Right lobe of liver (tissue), 6 donors: ENCODE measurements around the gene ZCCHC8. TPM values are rescaled to one million over a fixed set of nuclear protein-coding genes. Genes with fewer than 3 reads are reported as not detected.
A peak's percentile ranks its signal among the peaks of the same experiment; 100 is the strongest.
"Not testable (repeated sequence)": the region's sequence is repeated elsewhere in the genome, so short reads cannot be mapped to it uniquely, and the experiment has no call there.

Experiments
- ATAC-seq, 4 donors: fragments of 200-7000 bp; cut with Tn5 transposase; one replicate each; pipeline ENCODE4 v1.9.1; 2020; ENCODE audit warnings: mild to moderate bottlenecking in 4 of 4, moderate library complexity in 4 of 4
- DNase-seq, 3 donors: peaks; one replicate each; pipeline ENCODE4 v3.0.0-alpha.2; 2020
- H3K27ac ChIP-seq, 3 donors: fragments of 200-600 bp; one replicate each; pipeline ENCODE4 v1.8.0; 2022
- H3K27me3 ChIP-seq, 2 donors: fragments of 200-600 bp; one replicate each; pipeline ENCODE4 v1.8.0; 2022
- H3K36me3 ChIP-seq, 4 donors: fragments of 200-600 bp; sonication (generic) in 1 of 4; one replicate each; pipeline versions ENCODE4 v1.5.1 to v1.8.0; 2017 to 2022; ENCODE audit warnings: control low read depth in 1 of 4
- H3K4me1 ChIP-seq, 4 donors: fragments of 200-600 bp; sonication (generic) in 1 of 4; one replicate each; pipeline versions ENCODE4 v1.5.1 to v1.8.0; 2017 to 2022; ENCODE audit warnings: control low read depth in 1 of 4
- H3K4me3 ChIP-seq, 3 donors: fragments of 200-600 bp; one replicate each; pipeline ENCODE4 v1.8.0; 2022
- H3K9me3 ChIP-seq, 4 donors: fragments of 200-600 bp; sonication (generic) in 1 of 4; one replicate each; pipeline versions ENCODE4 v1.5.1 to v1.8.0; 2017 to 2022; ENCODE audit warnings: control low read depth in 1 of 4
- CTCF ChIP-seq, 4 donors: fragments of 200-600 bp in 3 of 4; fragments of 450-650 bp in 1 of 4; IDR thresholded peaks; one replicate each; pipeline versions ENCODE4 v1.5.1 to v1.8.0; 2016 to 2022; ENCODE audit warnings: antibody characterized with exemption in 4 of 4, mild to moderate bottlenecking in 2 of 4
- POLR2A ChIP-seq: fragments of 450-650 bp; IDR thresholded peaks from one replicate; pipeline ENCODE4 v1.6.1; 2017; ENCODE audit warnings: antibody characterized with exemption, mild to moderate bottlenecking
- WGBS: methylation state at CpG from one replicate; pipeline ENCODE4 v1.1.6; 2018; ENCODE audit warnings: low coverage, low lambda C conversion rate; ENCODE audit not compliant: insufficient coverage; ENCODE audit errors: missing lambda C conversion rate; 5-methylcytosine and 5-hydroxymethylcytosine counted together
- intact Hi-C, 2 donors: fragments of 100-400 bp; cut with DNase I; formaldehyde crosslinking; loops; one replicate each; pipeline versions ENCODE4 v1.11.2 to v1.14.1; 2022
- total RNA-seq, 6 experiments: library from RNA; depleted of rRNA in 2 of 6; stranded (reverse); fragments of >200 nt in 2 of 6; fragmentation: NEBNext Ultra II Directional in 3 of 6; extraction: Animal tissue kit (Norgen Biotek cat#: 25700) in 3 of 6; gene quantifications; one replicate each; pipeline versions ENCODE4 v1.1.0 to v1.2.4, GENCODE V29; 2016 to 2023
- donor health status: DM: no; HTN: yes; CAD: no.
- donor health status: DM: no; HTN: no; CAD: no.
- donor health status: DM: no; HTN: no; CAD: no.
- donor health status: DM: no; HTN: yes; CAD: no.
- donor health status: DM: no; HTN: yes; CAD: no.

ZCCHC8 gene
- total RNA-seq, 6 experiments from 2014 or later, result 8.5 to 13.0 (median 9.3) TPM

GRCh38 chr12:122501489-122501989 lies 807 bp upstream of the ZCCHC8 start:
- intact Hi-C loops, result no loop called here
- no peak for DNase-seq
- WGBS, result 65% methylated on average over 9 of the region's 9 CpGs
- Histone ChIP-seq H3K27me3 (no peaks in the 10 kb centered on the region), H3K9me3 (no peaks in the 10 kb centered on the region), H3K4me3 (peak overlapping the region in 2 of 3 donors; percentile 6 to 87), H3K27ac (peak overlapping the region; percentile 24 to 98 (median 36)), H3K36me3 (peaks cover 4 to 36% (median 19%) of the 10 kb centered on the region in 4 donors), H3K4me1 (peaks cover 0 to 13% (median 5%) of the 10 kb centered on the region in 4 donors)
- no peak for ATAC-seq
- TF ChIP-seq CTCF (IDR thresholded peaks at IDR 0.05) (no peak), POLR2A (no peak)

GRCh38 chr12:122499991-122500684 lies 594 bp downstream of the ZCCHC8 start:
- peak overlapping the region; percentile 74 to 88 (median 87) for H3K4me3 ChIP-seq
- H3K27ac ChIP-seq, result peak overlapping the region; percentile 96 to 98 (median 97)
- peak; percentile 67 to 71 (median 70) for DNase-seq
- no peaks in the 10 kb centered on the region for H3K9me3 ChIP-seq
- WGBS, result 0% methylated on average over 22 of the region's 47 CpGs
- TF ChIP-seq POLR2A (no peak), CTCF (IDR thresholded peaks at IDR 0.05) (no peak)
- ATAC-seq, result peak; percentile 54 to 65 (median 58)
- peaks cover 0 to 17% (median 5%) of the 10 kb centered on the region in 4 donors for H3K4me1 ChIP-seq
- peaks cover 0 to 22% (median 7%) of the 10 kb centered on the region in 4 donors for H3K36me3 ChIP-seq
- intact Hi-C loops, result no loop called here
- H3K27me3 ChIP-seq, result no peaks in the 10 kb centered on the region

GRCh38 chr12:122495258-122495657 lies 5.5 kb downstream of the ZCCHC8 start:
- Histone ChIP-seq H3K27ac (peak overlapping the region in 1 of 3 donors; percentile 11), H3K4me1 (peaks cover 0 to 19% (median 7%) of the 10 kb centered on the region in 4 donors), H3K4me3 (no peak overlapping the region), H3K9me3 (no peaks in the 10 kb centered on the region), H3K27me3 (no peaks in the 10 kb centered on the region), H3K36me3 (peaks cover 0 to 5% (median 2%) of the 10 kb centered on the region in 4 donors)
- intact Hi-C loops, result no loop called here
- ATAC-seq (peak; percentile 26 to 76 (median 40)), DNase-seq (no peak)
- TF ChIP-seq POLR2A (no peak), CTCF (IDR thresholded peaks at IDR 0.05) (no peak)
- WGBS, result 37% methylated on average over 7 of the region's 7 CpGs

- intact Hi-C loops, H3K27me3 ChIP-seq, H3K27ac ChIP-seq, H3K36me3 ChIP-seq, H3K4me3 ChIP-seq, DNase-seq, H3K9me3 ChIP-seq, ATAC-seq: not testable (repeated sequence)
- H3K4me1 ChIP-seq, result peaks cover 0 to 24% (median 12%) of the 10 kb centered on the region in 4 donors
- 72% methylated on average over 5 of the region's 6 CpGs for WGBS
Measured at GRCh38 chr12:122493222-122493621, 7.5 kb downstream of the ZCCHC8 start.

GRCh38 chr12:122491991-122492390 lies 8.7 kb downstream of the ZCCHC8 start:
- DNase-seq, result no peak
- Histone ChIP-seq H3K4me3 (no peak overlapping the region), H3K4me1 (peaks cover 0 to 36% (median 16%) of the 10 kb centered on the region in 4 donors), H3K9me3 (no peaks in the 10 kb centered on the region), H3K27me3 (no peaks in the 10 kb centered on the region), H3K36me3 (peaks cover 0 to 20% (median 9%) of the 10 kb centered on the region in 4 donors), H3K27ac (no peak overlapping the region)
- no peak for ATAC-seq
- intact Hi-C loops, result no loop called here
- WGBS, result 70% methylated on average over 1 of the region's 2 CpGs
- TF ChIP-seq CTCF (IDR thresholded peaks at IDR 0.05) (no peak), POLR2A (no peak)
